OCI-LY7 (cell line): Measurements from ENCODE around the gene ATAD3C. TPM values are rescaled to one million over a fixed set of nuclear protein-coding genes. Genes with fewer than 3 reads are reported as not detected.
"Not testable (repeated sequence)": the region's sequence is repeated elsewhere in the genome, so short reads cannot be mapped to it uniquely, and the experiment has no call there.

Source experiments
- BruUV-seq: library from RNA; stranded (reverse); fragments of 400-500 nt; replicated peaks from 2 replicates; lab custom pipeline; 2021; lab: Mats Ljungman, UMichigan
- CTCF ChIA-PET: fragments of 300-600 bp; sonication (Branson Sonifier 250); formaldehyde crosslinking; loops from one replicate; lab custom pipeline; 2022; ENCODE audit warnings: antibody characterized with exemption; ENCODE audit not compliant: unreplicated experiment; lab: Charles Lee
- POLR2A ChIA-PET: fragments of 300-600 bp; sonication (Branson Sonifier 250); formaldehyde crosslinking; loops from one replicate; lab custom pipeline; 2022; ENCODE audit warnings: antibody characterized with exemption; lab: Charles Lee
- DNase-seq: peaks from one replicate; pipeline ENCODE4 v3.0.0-alpha.2; 2015; ENCODE audit warnings: low spot score
- H2AFZ ChIP-seq: fragments of 200-600 bp; sonication (generic), shearing (Covaris generic); 2 replicates; pipeline ENCODE4 v1.6.1; 2014; ENCODE audit warnings: mild to moderate bottlenecking, antibody characterized with exemption, low read length, moderate library complexity
- H3K27ac ChIP-seq: fragments of 200-600 bp; sonication (generic); 2 replicates; pipeline ENCODE4 v1.5.1; 2014; ENCODE audit warnings: mixed run types, low read depth, mild to moderate bottlenecking, moderate library complexity, low read length, inconsistent platforms; ENCODE audit not compliant: poor library complexity, severe bottlenecking
- H3K36me3 ChIP-seq: fragments of 200-600 bp; sonication (generic); 2 replicates; pipeline ENCODE4 v1.6.1; 2014; ENCODE audit warnings: mild to moderate bottlenecking, antibody characterized with exemption, low read length, moderate library complexity, mixed read lengths; ENCODE audit not compliant: insufficient read depth
- H3K4me1 ChIP-seq: fragments of 200-600 bp; sonication (generic); 2 replicates; pipeline ENCODE4 v1.5.1; 2014; ENCODE audit warnings: mild to moderate bottlenecking, low read length; ENCODE audit not compliant: insufficient read depth, poor library complexity, severe bottlenecking
- H3K4me2 ChIP-seq: fragments of 200-600 bp; sonication (generic); 2 replicates; pipeline ENCODE4 v1.6.1; 2014; ENCODE audit warnings: mild to moderate bottlenecking, low read length
- H3K4me3 ChIP-seq: fragments of 200-600 bp; sonication (generic); 2 replicates; pipeline ENCODE4 v1.5.1; 2014; ENCODE audit warnings: mild to moderate bottlenecking, low read depth, low read length; ENCODE audit not compliant: poor library complexity, severe bottlenecking
- H3K79me2 ChIP-seq: fragments of 200-600 bp; sonication (generic); 2 replicates; pipeline ENCODE4 v1.6.1; 2016; ENCODE audit warnings: low read depth, mild to moderate bottlenecking, low read length, moderate library complexity, mixed read lengths; ENCODE audit not compliant: insufficient read depth
- H3K9me2 ChIP-seq: fragments of 200-600 bp; sonication (generic); 2 replicates; pipeline ENCODE4 v1.6.1; 2016; ENCODE audit warnings: mild to moderate bottlenecking, low read length, mixed read lengths; ENCODE audit not compliant: insufficient read depth
- H3K9me3 ChIP-seq: fragments of 200-600 bp; sonication (generic); 2 replicates; pipeline ENCODE4 v1.6.1; 2014; ENCODE audit warnings: mild to moderate bottlenecking, mixed run types, low read length, mixed read lengths
- H4K20me1 ChIP-seq: fragments of 200-600 bp; sonication (generic); 2 replicates; pipeline ENCODE4 v1.6.1; 2014; ENCODE audit warnings: mild to moderate bottlenecking, antibody characterized with exemption, low read length, moderate library complexity, mixed read lengths; ENCODE audit not compliant: insufficient read depth
- EZH2phosphoT487 ChIP-seq: fragments of 200-600 bp; sonication (generic); IDR thresholded peaks from 2 replicates; pipeline ENCODE4 v1.6.1; 2018; ENCODE audit warnings: low read depth, borderline replicate concordance, mild to moderate bottlenecking, mixed run types, antibody characterized with exemption, low read length, moderate library complexity, mixed read lengths
- intact Hi-C: fragments of 100-400 bp; cut with micrococcal nuclease; formaldehyde crosslinking; loops from one replicate; pipeline ENCODE4 v1.10.0; 2022; ENCODE audit not compliant: unreplicated experiment
- total RNA-seq, 2 experiments: library from RNA; depleted of rRNA in 1 of 2; stranded (reverse); fragments of >200 nt in 1 of 2; shearing (Covaris generic) in 1 of 2; gene quantifications; 2 replicates each; pipeline ENCODE4 v1.2.3, GENCODE V29; 2014 to 2022
- TF ChIP-seq, protein P1 (sequence below): fragments of 200-600 bp; sonication (generic); conservative IDR thresholded peaks from 2 replicates; pipeline ENCODE4 v1.5.1; 2014; ENCODE audit warnings: mild to moderate bottlenecking, antibody characterized with exemption, low read length, moderate library complexity, mixed read lengths

Gene ATAD3C
- total RNA-seq, 2 experiments from 2014 or later, result 1.6 to 3.0 TPM

DNA sequence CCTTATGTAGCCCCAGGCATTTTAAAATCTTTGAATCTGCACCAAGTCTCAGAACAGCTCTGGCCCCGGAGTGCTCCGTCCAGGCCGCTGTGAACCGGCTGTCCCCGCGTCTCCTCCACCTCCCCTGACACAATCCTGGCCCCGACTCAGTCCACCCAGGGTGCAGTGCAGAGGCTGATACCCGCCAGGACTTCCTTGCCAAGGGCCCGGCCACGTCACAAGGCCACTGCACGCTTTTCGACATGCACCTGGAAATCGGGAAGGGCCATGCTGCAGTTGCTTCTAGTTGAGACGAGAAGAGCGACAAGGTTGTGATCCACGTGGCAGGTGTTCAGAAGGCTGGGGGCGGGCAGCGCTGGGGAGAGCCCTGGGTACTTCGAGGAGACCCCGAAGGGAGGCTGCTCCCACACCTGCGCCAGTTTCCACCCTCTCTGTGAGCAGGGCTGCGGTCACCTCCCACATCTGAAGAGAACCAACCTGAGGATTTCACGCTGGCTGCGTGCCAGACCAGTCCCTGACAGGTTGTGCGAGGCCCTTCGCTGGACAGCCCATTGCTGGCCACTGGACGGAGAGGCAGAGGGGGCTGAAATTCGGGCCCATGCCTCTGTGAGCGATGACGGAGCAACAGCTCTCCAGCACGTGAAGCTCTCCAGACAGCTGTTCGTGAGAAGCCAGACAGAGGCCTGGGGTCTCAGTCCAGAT, 7.3 kb upstream of the ATAD3C start:
- Histone ChIP-seq H3K36me3 (no peaks in the 10 kb centered on the region), H3K4me3 (no peak overlapping the region), H3K27ac (no peak overlapping the region), H3K9me3 (no peaks in the 10 kb centered on the region), H4K20me1 (no peaks in the 10 kb centered on the region), H3K4me2 (no peak overlapping the region), H3K9me2 (no peaks in the 10 kb centered on the region), H3K4me1 (no peaks in the 10 kb centered on the region), H2AFZ (no peak overlapping the region), H3K79me2 (no peaks in the 10 kb centered on the region)
- intact Hi-C loops, result loop anchor here (5.0 kb wide), 1 partner anchor 60 kb away; no protein-coding TSS in a partner anchor
- POLR2A ChIA-PET, result no interaction called here
- CTCF ChIA-PET, result no interaction called here
- TF ChIP-seq EZH2phosphoT487, result no peak
- TF ChIP-seq, protein P1, sequence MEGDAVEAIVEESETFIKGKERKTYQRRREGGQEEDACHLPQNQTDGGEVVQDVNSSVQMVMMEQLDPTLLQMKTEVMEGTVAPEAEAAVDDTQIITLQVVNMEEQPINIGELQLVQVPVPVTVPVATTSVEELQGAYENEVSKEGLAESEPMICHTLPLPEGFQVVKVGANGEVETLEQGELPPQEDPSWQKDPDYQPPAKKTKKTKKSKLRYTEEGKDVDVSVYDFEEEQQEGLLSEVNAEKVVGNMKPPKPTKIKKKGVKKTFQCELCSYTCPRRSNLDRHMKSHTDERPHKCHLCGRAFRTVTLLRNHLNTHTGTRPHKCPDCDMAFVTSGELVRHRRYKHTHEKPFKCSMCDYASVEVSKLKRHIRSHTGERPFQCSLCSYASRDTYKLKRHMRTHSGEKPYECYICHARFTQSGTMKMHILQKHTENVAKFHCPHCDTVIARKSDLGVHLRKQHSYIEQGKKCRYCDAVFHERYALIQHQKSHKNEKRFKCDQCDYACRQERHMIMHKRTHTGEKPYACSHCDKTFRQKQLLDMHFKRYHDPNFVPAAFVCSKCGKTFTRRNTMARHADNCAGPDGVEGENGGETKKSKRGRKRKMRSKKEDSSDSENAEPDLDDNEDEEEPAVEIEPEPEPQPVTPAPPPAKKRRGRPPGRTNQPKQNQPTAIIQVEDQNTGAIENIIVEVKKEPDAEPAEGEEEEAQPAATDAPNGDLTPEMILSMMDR, result no peak
- DNase-seq, result no peak
- no TSS peak for BruUV-seq

DNA sequence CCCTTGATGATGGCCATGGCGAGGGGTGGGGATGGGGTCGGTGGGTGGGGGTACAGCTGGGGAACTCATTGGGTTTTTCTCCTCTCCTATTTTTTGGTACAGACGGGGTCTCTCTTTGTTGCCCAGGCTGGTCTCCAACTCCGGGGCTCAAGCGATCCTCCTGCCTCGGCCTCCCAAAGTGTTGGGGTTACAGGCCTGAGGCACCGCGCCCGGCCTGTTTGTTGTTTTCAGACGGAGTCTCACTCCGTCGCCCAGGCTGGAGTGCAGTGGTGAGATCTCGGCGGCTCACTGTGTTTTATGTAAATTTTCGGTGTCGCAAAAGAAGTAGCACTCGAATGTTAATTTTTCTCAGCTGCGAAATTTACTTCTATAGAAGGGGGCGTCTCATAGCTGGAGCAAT, 2.9 kb upstream of the ATAD3C start:
- intact Hi-C loops, H4K20me1 ChIP-seq, H2AFZ ChIP-seq, H3K9me3 ChIP-seq, BruUV-seq, H3K36me3 ChIP-seq, H3K79me2 ChIP-seq, H3K4me2 ChIP-seq, H3K27ac ChIP-seq, H3K9me2 ChIP-seq, DNase-seq, H3K4me1 ChIP-seq, CTCF ChIA-PET, H3K4me3 ChIP-seq, POLR2A ChIA-PET: not testable (repeated sequence)

DNA sequence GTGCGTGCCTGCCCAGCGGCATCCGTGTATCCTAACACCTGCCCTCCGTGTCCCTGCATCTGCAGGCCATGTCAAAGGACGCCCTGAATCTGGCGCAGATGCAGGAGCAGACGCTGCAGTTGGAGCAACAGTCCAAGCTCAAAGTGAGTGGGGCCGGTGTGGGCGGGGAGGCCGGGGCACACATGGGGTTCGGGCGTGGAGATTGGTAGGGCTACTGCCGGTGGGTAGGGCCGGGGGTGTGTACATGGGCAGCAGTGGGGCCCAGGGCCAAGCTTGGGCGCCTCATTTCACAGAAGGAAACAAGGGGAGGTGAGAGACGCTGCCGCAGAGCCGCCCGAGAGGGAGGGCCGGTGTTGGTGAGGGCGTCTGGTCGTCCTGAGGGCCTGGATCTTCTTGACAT, 1.1 kb downstream of the ATAD3C start:
- CTCF ChIA-PET, result interaction anchor here (1.0 kb wide), 1 partner anchor 54 kb away, joined by 3 read pairs; no protein-coding TSS in a partner anchor
- H3K4me1 ChIP-seq, H3K36me3 ChIP-seq, H3K79me2 ChIP-seq, H3K27ac ChIP-seq, H4K20me1 ChIP-seq, DNase-seq, H3K4me2 ChIP-seq, intact Hi-C loops, POLR2A ChIA-PET, BruUV-seq, H3K9me2 ChIP-seq, H3K4me3 ChIP-seq, H2AFZ ChIP-seq, H3K9me3 ChIP-seq: not testable (repeated sequence)
